ENCODE results near the gene GSAP.

The GSAP gene

GRCh38 chr7:77458786-77459185, 42.6 kb upstream of the GSAP start:
- TF ChIP-seq CTCF (IDR thresholded peaks at IDR 0.05) = no peak

- TF ChIP-seq CTCF (IDR thresholded peaks at IDR 0.05) = no peak
Measured at GRCh38 chr7:77457779-77458178, 41.6 kb upstream of the GSAP start.

DNA sequence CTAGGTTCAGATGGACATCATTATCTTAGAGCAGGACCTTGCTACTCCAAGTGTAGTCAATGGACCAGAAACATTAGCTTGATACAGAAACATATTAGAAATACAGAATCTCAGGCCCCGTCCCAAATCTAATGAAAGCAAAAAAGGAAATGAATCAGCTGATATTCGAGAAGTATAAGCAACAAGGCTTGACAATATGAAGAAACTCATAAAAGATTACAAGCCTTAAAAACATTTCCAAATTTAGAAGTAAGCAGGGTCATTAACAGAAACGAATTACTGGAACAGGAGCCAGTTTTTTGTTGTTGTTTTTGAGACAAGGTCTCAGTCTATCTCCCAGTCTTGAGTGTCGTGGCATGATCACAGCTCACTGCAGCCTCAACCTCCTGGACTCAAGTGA, 40.5 kb upstream of the GSAP start:
- no peak for TF ChIP-seq CTCF (IDR thresholded peaks at IDR 0.05)

DNA sequence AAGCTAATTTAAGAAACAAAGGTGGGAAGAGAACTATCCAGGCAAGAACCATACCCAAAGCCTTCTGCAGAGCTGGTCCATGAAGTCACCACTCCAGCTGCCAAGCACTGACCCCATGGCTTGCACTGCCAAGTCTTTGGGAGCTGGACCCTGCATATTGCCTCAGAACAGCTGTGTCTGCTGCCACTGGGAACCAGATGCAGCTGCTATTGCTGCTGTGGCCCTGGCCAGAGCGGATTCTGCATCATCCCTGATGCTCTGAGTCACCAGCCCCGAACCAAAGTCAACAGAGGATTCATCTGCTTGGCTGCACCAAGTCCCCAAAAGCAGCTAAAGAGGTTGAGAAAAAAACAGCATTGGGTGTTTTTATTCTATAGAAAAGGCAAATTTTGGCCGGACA, 39.2 kb upstream of the GSAP start:
- no peak for TF ChIP-seq CTCF (IDR thresholded peaks at IDR 0.05)

- TF ChIP-seq CTCF (IDR thresholded peaks at IDR 0.05) = no peak
Measured at GRCh38 chr7:77454802-77455201, 38.7 kb upstream of the GSAP start.

GRCh38 chr7:77453531-77453930, 37.4 kb upstream of the GSAP start:
- TF ChIP-seq CTCF (IDR thresholded peaks at IDR 0.05) = no peak

GRCh38 chr7:77450613-77451012, 34.5 kb upstream of the GSAP start:
- no peak for TF ChIP-seq CTCF (IDR thresholded peaks at IDR 0.05)

DNA sequence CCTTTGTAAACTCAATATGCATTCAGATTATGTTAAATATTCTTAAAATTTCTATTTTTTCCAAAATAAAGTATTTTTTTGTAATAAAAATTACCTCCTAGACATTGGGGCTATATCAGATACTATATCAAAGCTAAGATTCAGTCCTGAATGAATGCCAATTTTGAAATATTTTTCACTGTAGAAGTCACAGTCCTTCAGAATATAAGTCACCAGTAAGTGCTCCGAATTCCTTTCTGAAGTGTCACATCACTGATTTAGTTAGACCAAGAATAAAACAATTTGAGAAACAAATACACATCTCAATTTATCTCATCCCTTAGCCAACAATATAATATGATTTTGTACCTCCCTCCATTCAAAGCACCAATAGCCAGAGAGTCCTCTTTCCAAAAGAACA, 33.9 kb upstream of the GSAP start:
- no peak for TF ChIP-seq CTCF (IDR thresholded peaks at IDR 0.05)

All from LNCAP (cell line).